ENCODE measurements around the gene ANKRD34A. TPM values are rescaled to one million over a fixed set of nuclear protein-coding genes. Genes with fewer than 3 reads are reported as not detected.

Gene ANKRD34A
- total RNA-seq, 1 experiment from 2014 or later: 0.19 TPM

- intact Hi-C loops (cut with micrococcal nuclease; ENCODE audit: unreplicated experiment): no loop called here
- TSS peak; percentile 64 for BruUV-seq (replicated peaks)
- peak overlapping the region; percentile 78 for H3K4me3 Mint-ChIP-seq (ENCODE audit: low read depth, unreplicated experiment)
- peaks cover 12% of the 10 kb centered on the region for H3K36me3 Mint-ChIP-seq (ENCODE audit: insufficient read depth, unreplicated experiment)
- H3K27ac Mint-ChIP-seq (ENCODE audit: unreplicated experiment): peak overlapping the region; percentile 83
- no peaks in the 10 kb centered on the region for H3K27me3 Mint-ChIP-seq (ENCODE audit: unreplicated experiment)
- no peaks in the 10 kb centered on the region for H3K9me3 Mint-ChIP-seq (ENCODE audit: low read depth, unreplicated experiment)
- CTCF ChIA-PET: interaction anchor here (1.4 to 1.5 kb wide), 2 partner anchors 17 to 104 kb away, joined by 3 to 4 read pairs; no protein-coding TSS in a partner anchor
- DNase-seq: no peak
- H3K4me1 Mint-ChIP-seq (ENCODE audit: low read depth, unreplicated experiment): peaks cover 47% of the 10 kb centered on the region
- no peak for TF ChIP-seq CTCF (IDR thresholded peaks at IDR 0.05; ENCODE audit: unreplicated experiment)
These were observed 31.6 kb upstream of the ANKRD34A start for GRCh38 chr1:145995964-145996432.

- Mint-ChIP-seq H3K4me1 (ENCODE audit: low read depth, unreplicated experiment) (peaks cover 52% of the 10 kb centered on the region), H3K36me3 (ENCODE audit: insufficient read depth, unreplicated experiment) (peaks cover 12% of the 10 kb centered on the region), H3K27me3 (ENCODE audit: unreplicated experiment) (no peaks in the 10 kb centered on the region), H3K9me3 (ENCODE audit: low read depth, unreplicated experiment) (no peaks in the 10 kb centered on the region), H3K4me3 (ENCODE audit: low read depth, unreplicated experiment) (peak overlapping the region; percentile 78), H3K27ac (ENCODE audit: unreplicated experiment) (no peak overlapping the region)
- CTCF ChIA-PET: interaction anchor here (1.5 kb wide), 1 partner anchor 104 kb away, joined by 3 read pairs; no protein-coding TSS in a partner anchor
- no peak for TF ChIP-seq CTCF (IDR thresholded peaks at IDR 0.05; ENCODE audit: unreplicated experiment)
- no TSS peak for BruUV-seq (replicated peaks)
- DNase-seq: no peak
- intact Hi-C loops (cut with micrococcal nuclease; ENCODE audit: unreplicated experiment): no loop called here
These were observed 30.9 kb upstream of the ANKRD34A start for GRCh38 chr1:145995148-145995881.

GRCh38 chr1:145994391-145995120 is 30.2 kb upstream of the ANKRD34A start:
- TF ChIP-seq CTCF (IDR thresholded peaks at IDR 0.05; ENCODE audit: unreplicated experiment): no peak
- no peaks in the 10 kb centered on the region for H3K9me3 Mint-ChIP-seq (ENCODE audit: low read depth, unreplicated experiment)
- H3K4me3 Mint-ChIP-seq (ENCODE audit: low read depth, unreplicated experiment): no peak overlapping the region
- peaks cover 47% of the 10 kb centered on the region for H3K4me1 Mint-ChIP-seq (ENCODE audit: low read depth, unreplicated experiment)
- H3K27ac Mint-ChIP-seq (ENCODE audit: unreplicated experiment): no peak overlapping the region
- intact Hi-C loops (cut with micrococcal nuclease; ENCODE audit: unreplicated experiment): no loop called here
- peaks cover 12% of the 10 kb centered on the region for H3K36me3 Mint-ChIP-seq (ENCODE audit: insufficient read depth, unreplicated experiment)
- no peaks in the 10 kb centered on the region for H3K27me3 Mint-ChIP-seq (ENCODE audit: unreplicated experiment)
- CTCF ChIA-PET: no interaction called here
- no TSS peak for BruUV-seq (replicated peaks)
- no peak for DNase-seq

- Mint-ChIP-seq H3K27ac (ENCODE audit: unreplicated experiment) (no peak overlapping the region), H3K27me3 (ENCODE audit: unreplicated experiment) (no peaks in the 10 kb centered on the region), H3K4me1 (ENCODE audit: low read depth, unreplicated experiment) (peaks cover 41% of the 10 kb centered on the region), H3K36me3 (ENCODE audit: insufficient read depth, unreplicated experiment) (peaks cover 12% of the 10 kb centered on the region), H3K4me3 (ENCODE audit: low read depth, unreplicated experiment) (no peak overlapping the region), H3K9me3 (ENCODE audit: low read depth, unreplicated experiment) (no peaks in the 10 kb centered on the region)
- TF ChIP-seq CTCF (IDR thresholded peaks at IDR 0.05; ENCODE audit: unreplicated experiment): no peak
- CTCF ChIA-PET: no interaction called here
- no peak for DNase-seq
- BruUV-seq (replicated peaks): no TSS peak
- intact Hi-C loops (cut with micrococcal nuclease; ENCODE audit: unreplicated experiment): no loop called here
These were observed 29.4 kb upstream of the ANKRD34A start for GRCh38 chr1:145993618-145994390.

All from Calu3 (cell line).